Regular cardiac myocyte (primary cell): ENCODE data around the gene ADCY1. TPM values are rescaled to one million over a fixed set of nuclear protein-coding genes. Genes with fewer than 3 reads are reported as not detected.

Experiments
- total RNA-seq: library from RNA; depleted of rRNA; stranded (reverse); fragments of >200 nt; gene quantifications from 2 replicates; pipeline ENCODE4 v1.2.3, GENCODE V29; 2014

Gene ADCY1
- 0.19 and 0.56 TPM in 2 replicates for total RNA-seq

GRCh38 chr7:45573661-45574415 lies at the start of gene ADCY1:
TSS of gene ADCY1 (plus strand) at chr7:45574368. CDS start at chr7:45574544, 176 bp downstream.

